Stimulated activated CD8-positive, alpha-beta memory T cell treated with anti-CD3 and anti-CD28 coated beads, Interleukin-15, amount 100 ng/mL, for 4 hours (primary cell): ENCODE results near the gene PTS.

Experiments
- DNase-seq, 2 donors: peaks; one replicate each; pipeline ENCODE4 v3.0.0-alpha.2; 2020; ENCODE audit warnings: low read depth in 2 of 2

The PTS gene

GRCh38 chr11:112222303-112222702 is 3.9 kb upstream of the PTS start:
- DNase-seq = no peak

GRCh38 chr11:112223121-112223520 is 3.1 kb upstream of the PTS start:
- no peak for DNase-seq

DNA sequence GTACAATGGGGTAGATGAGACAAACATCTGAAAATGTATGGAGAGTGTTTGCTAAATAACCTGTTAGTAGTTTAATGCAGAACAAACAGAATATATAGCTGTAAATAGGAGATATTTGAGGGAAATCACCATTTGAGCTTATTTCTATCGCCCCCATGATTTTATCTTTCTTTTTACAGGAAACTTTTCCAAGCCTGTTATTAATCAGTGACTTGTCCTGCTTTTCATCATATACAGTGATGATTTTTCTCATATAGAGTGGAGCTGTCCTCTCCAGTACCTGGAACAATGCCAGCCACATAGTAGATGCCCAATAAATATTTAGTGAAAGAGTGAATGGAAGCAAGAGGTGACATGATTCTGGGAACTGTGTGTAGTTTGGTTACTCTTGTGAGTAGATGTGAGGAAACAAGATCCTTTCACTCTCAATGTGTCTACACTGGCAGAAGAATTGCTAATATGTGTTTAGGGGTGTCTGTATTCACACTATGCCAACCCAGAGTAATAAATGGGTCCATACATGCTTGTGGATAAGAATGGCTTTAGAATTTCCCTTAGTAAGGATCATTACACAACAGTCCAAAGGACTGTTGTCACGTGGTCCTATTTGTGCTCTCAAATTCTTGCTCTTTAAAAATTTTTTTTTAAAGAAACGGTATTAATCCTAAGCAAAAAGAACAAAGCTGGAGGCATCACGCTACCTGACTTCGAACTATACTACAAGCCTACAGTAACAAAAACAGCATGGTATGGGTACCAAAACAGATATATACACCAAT is 2.3 kb upstream of the PTS start:
- DNase-seq = no peak

DNA sequence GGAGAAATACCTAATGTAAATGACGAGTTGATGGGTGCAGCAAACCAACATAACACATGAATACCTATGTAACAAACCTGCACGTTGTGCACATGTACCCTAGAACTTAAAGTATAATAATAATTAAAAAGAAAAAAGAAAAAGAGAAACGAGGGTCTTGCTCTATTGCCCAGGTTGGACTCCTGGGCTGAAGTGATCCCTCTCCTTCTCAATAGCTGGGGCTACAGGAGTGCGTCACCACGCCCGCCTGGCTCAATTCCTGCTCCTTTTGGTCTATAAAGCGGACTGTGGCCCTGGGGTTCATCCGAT is 521 bp upstream of the PTS start:
- no peak for DNase-seq

GRCh38 chr11:112226831-112227401 is 688 bp downstream of the PTS start:
- DNase-seq = no peak

GRCh38 chr11:112227471-112227870 is 1.2 kb downstream of the PTS start:
- DNase-seq = no peak

DNA sequence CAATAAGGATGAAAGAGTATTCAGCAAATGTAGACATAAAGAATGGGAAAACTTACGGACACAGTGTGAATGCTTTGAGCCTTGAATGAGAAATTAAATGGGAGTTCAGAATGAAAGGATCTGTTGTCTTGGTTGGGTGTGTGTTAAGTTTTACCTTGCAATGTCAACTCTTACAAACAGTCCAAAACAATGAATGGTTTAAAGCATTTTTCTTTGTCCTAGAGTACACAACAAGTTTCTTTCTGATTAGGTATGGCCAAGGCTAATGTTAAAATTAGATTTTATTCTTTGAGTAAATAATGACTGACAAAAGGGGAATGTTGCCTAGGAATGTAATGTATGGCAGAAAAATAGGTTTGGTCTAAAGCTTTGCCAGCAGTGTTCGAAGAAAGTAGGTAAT is 2.5 kb downstream of the PTS start:
- DNase-seq = no peak

- no peak for DNase-seq
Measured at GRCh38 chr11:112229159-112229558, 2.9 kb downstream of the PTS start.

DNA sequence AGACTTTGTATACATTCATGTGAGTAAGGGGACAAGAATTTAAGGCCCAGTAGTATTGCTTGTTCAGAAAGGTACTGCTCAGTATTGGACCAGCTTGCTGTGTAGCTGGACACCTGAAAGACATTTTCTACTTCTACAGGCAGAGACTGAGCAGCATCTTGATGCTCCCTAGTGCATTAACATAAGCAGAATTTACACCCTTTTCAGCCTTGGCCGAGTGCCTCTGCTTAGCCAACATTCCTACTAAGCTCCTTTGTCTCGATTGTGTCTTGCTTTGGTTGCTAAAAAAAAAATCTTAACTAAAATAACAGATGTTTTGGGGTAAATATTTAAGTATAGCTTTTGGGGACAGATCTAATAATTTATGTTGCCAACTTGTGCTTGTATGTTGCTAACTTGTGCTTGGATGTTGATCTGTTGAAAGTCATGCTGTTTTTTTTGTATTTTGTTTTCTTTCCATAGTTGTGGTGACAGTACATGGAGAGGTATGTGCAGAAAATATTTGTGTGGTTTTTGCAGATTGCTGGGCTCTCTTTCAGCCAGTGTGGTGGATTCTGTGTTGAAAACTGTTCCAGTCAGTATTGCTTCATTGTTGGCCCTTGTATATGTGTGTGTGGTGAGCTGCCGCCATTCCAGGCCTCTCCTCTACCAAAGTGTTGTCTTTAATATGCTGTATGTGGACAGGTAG is 3.7 kb downstream of the PTS start:
- DNase-seq = no peak

DNA sequence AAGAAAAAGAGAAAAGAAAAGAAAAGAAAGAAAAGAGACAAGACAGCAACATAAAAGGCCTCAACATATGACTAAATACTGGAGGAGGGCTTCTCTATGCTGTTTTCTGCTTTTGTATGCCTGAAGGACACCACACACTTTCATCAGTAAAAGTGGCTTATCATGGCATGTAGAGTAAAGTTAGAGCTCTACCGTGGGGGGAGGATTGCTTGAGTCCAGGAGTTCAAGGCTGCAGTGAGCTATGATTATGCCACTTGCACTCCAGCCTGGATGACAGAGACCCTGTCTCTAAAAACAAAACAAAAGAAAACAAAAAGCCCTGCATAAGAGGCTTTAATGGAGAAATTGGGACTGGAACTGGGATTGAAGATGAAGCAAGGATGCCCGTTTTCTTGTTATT is 5.7 kb downstream of the PTS start:
- no peak for DNase-seq

DNA sequence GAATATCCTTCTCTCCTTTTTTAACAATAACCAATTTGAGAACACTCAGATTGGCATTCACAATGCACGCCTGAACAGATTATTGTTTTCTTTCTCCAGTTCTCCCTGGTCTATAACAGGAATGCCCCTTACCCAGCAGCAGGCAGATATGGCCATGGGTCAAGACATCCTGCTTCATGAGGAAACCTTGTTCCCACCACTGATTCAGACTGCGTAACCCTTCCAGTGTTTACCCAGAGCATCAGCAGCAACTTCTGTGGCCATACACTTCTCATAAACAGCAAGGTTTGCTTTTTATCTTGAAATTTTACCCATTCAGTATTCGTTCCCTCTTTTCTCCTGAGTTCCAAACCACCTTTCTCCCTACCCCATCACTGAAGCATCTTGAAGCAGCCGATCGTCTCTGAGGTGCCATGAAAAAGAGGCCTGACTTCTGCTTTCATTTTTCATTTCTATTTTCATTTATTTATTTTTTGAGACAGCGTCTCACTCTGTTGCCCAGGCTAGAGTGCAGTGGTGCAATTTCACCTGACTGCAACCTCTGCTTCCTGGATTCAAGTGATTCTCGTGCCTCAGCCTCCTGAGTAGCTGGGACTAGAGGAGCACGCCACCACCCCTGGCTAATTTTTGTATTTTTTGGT is 9.6 kb downstream of the PTS start:
- no peak for DNase-seq

GRCh38 chr11:112237451-112237850 is 11.2 kb downstream of the PTS start:
- DNase-seq = no peak

DNA sequence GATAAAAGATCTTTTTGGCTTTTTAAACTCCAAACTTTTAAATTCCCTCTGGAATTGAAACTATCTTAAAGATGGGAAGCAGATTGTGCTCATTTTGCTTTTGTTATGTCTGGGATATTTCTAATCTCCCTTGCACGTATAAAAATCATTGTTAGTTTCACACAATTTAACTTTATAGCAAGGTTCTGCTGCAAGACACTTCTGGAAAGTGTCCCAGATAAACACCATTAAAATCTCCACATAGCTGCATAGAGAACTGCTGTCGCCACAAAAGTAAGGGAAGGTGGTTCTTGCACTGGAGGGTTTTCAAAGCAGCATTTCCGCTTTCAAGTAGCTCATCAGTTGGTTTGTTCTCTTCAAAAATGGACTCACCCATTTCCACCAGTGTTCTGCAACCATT is 11.8 kb downstream of the PTS start:
- DNase-seq = no peak

- DNase-seq = no peak
Measured at GRCh38 chr11:112241486-112241885, 15.3 kb downstream of the PTS start.

GRCh38 chr11:112247201-112247600 is 21.0 kb downstream of the PTS start:
- no peak for DNase-seq

DNA sequence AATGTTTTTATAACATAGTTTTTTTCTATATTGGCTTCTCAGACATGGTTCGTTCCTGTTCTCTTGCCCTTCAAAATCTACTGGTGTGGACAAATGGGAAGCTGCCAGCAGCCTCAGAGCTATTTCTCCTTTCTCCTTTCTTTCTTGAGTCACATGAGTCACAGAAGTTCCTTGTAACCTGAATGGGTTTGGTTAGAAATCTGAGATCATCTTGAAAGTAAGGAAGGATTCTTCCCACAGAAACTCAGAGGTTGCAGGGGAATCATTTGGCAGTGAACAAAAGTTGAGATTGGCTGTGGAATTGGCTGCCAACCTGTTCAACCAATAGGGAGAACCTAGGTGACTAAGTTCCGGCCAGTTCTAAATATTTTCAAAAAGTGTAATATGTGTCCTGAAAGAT is 22.0 kb downstream of the PTS start:
- no peak for DNase-seq

DNA sequence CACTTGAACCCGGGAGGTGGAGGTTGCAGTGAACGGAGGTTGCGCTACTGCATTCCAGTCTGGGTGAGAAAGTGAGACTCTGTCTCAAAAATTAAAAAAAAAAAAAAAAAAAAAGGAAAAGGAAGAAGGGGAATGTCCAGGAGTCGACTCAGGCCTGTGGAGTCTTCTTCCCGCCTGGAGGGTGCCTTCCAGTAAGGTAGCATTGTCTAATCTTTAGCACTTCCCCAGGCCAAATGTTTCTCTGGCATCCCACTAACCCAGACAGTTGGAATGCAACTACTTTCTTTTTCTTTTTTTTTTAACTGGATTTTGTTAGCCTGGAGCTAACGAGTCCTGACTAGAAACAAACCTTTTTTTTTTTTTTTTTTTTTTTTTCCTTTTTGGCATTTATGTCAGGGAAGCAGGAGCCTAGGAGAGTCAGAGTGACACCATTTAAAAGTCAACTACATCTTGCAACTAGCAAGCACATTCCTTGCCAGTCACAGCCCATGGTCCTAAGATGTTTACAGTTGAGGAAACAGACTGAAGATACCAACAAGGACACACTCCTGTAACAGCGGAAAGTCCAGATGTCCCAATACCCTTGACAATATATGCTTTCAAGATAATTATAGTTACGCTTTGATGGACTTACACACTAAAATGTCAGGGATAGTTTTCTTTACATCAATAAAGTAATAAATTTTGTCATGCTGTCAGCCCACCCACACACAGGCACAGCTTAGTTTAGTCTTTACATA is 23.8 kb downstream of the PTS start:
- DNase-seq = no peak

- DNase-seq = no peak
Measured at GRCh38 chr11:112253605-112254242, 27.5 kb downstream of the PTS start.

DNA sequence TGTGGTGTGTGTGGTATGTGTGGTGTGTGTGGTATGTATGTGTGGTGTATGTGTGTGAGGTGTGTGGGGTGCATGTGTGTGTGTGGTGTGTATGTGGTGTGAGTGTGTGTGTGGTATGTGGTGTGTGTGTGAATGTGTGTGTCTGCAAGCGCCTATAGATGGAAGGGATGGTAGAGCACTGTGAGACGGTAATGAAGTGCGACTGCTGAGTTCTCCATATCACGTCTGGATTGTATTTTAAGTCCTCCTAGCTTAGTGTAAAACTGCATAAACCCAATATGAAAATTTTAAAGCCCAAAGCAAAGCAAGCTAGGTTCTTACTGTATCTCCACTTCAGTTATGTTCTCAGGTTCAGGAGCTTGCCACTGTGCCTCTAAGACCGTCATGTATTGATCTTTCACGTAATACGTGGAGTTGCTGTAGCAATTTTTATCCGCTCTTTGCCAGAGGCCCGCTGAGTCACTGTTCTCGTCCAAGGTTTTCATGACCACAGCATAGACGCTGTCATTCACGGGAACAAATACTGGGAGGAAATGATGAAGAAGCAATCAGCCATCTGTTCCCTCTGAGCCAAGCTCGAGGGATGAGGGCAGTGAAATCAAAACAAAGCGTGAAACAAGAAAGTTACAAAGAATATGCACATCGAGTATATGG is 29.0 kb downstream of the PTS start:
- no peak for DNase-seq

DNA sequence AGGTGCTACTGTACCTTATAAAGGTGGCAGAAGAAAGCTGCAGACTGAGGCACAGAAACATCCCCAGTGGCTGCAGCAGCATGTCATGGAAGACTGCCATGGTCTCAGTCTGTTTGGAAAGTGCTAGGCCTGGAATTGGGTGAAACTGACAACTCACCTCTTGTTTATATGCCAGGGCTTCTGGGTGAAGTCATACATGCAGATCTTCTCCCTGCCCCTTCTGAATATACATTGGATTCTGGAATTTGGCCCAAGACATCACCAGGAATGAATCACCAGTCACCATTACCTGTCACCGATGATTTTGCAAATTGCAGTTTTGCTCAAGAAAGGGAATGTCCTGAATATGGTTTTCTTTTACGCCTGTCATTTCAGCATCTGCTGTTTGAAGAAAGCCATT is 34.3 kb downstream of the PTS start, which contains the start of gene PLET1:
Gene PLET1, minus strand, starts transcription at position 371 of the 400 bp plus-strand sequence. Its CDS starts 271 bp downstream, at position 100.
- DNase-seq = no peak
